Mesendoderm (in vitro differentiated cells): ENCODE results near the gene EYS.

Experiments used
- DNase-seq: peaks from one replicate; pipeline ENCODE4 v3.0.0; 2013
- H2AK5ac ChIP-seq: 2 replicates; pipeline ENCODE4 v1.6.1; 2013; ENCODE audit warnings: low read length, inconsistent platforms
- H2BK120ac ChIP-seq: 2 replicates; pipeline ENCODE4 v1.6.1; 2013; ENCODE audit warnings: low read depth, mild to moderate bottlenecking, low read length, moderate library complexity, mixed read lengths
- H2BK15ac ChIP-seq: replicated peaks from 2 replicates; pipeline ENCODE4 v1.6.1; 2013; ENCODE audit warnings: low read depth, mild to moderate bottlenecking, moderate library complexity
- H2BK5ac ChIP-seq: 2 replicates; pipeline ENCODE4 v1.6.1; 2013; ENCODE audit warnings: low read length, inconsistent platforms
- H3K18ac ChIP-seq: 2 replicates; pipeline ENCODE4 v1.6.1; 2013; ENCODE audit warnings: mild to moderate bottlenecking, low read length, mixed read lengths
- H3K23ac ChIP-seq: one replicate; pipeline ENCODE4 v1.6.1; 2013; ENCODE audit warnings: low read length
- H3K27ac ChIP-seq: 2 replicates; pipeline ENCODE4 v1.5.1; 2013; ENCODE audit warnings: low read depth, mild to moderate bottlenecking, inconsistent platforms, low read length, moderate library complexity
- H3K27me3 ChIP-seq: 2 replicates; pipeline ENCODE4 v1.6.1; 2013; ENCODE audit warnings: low read length, control low read depth, mild to moderate bottlenecking, inconsistent platforms; ENCODE audit not compliant: insufficient read depth, poor library complexity
- H3K36me3 ChIP-seq: 2 replicates; pipeline ENCODE4 v1.6.1; 2013; ENCODE audit warnings: low read length, inconsistent platforms; ENCODE audit not compliant: control insufficient read depth, insufficient read depth
- H3K4ac ChIP-seq: one replicate; pipeline ENCODE4 v1.6.1; 2013; ENCODE audit warnings: low read depth, mild to moderate bottlenecking, low read length, moderate library complexity
- H3K4me1 ChIP-seq: 2 replicates; pipeline ENCODE4 v1.6.1; 2013; ENCODE audit warnings: low read depth, low read length, inconsistent platforms; ENCODE audit not compliant: control insufficient read depth
- H3K4me2 ChIP-seq: 2 replicates; pipeline ENCODE4 v1.6.1; 2013; ENCODE audit warnings: low read length
- H3K4me3 ChIP-seq: 2 replicates; pipeline ENCODE4 v1.5.1; 2013; ENCODE audit warnings: mild to moderate bottlenecking, low read length
- H3K56ac ChIP-seq: one replicate; pipeline ENCODE4 v1.6.1; 2013; ENCODE audit warnings: low read length
- H3K79me1 ChIP-seq: 2 replicates; pipeline ENCODE4 v1.6.1; 2013; ENCODE audit warnings: low read length, inconsistent platforms
- H3K79me2 ChIP-seq: 2 replicates; pipeline ENCODE4 v1.6.1; 2013; ENCODE audit warnings: mild to moderate bottlenecking, low read length; ENCODE audit not compliant: control insufficient read depth, insufficient read depth
- H3K9ac ChIP-seq: 2 replicates; pipeline ENCODE4 v1.6.1; 2013; ENCODE audit warnings: low read length, inconsistent platforms
- H4K5ac ChIP-seq: one replicate; pipeline ENCODE4 v1.6.1; 2013; ENCODE audit warnings: low read length
- H4K8ac ChIP-seq: one replicate; pipeline ENCODE4 v1.6.1; 2013; ENCODE audit warnings: low read depth, mild to moderate bottlenecking, control low read depth, low read length, moderate library complexity
- WGBS: extraction: QIAGEN DNeasy Blood & Tissue Kit; methylation state at CpG from one replicate; pipeline ENCODE4 v1.1.7; 2013; ENCODE audit warnings: low lambda C conversion rate, missing lambda C conversion rate; ENCODE audit not compliant: insufficient coverage; ENCODE audit errors: extremely low coverage; 5-methylcytosine and 5-hydroxymethylcytosine counted together

The EYS gene

GRCh38 chr6:64902596-64902995 lies 804.4 kb downstream of the EYS start:
- Histone ChIP-seq H2BK15ac (no peak overlapping the region), H3K23ac (no peak overlapping the region), H3K4ac (no peak overlapping the region), H3K4me3 (no peak overlapping the region), H3K4me1 (no peaks in the 10 kb centered on the region), H3K9ac (no peak overlapping the region), H3K4me2 (no peak overlapping the region), H2BK5ac (no peak overlapping the region), H3K27me3 (no peaks in the 10 kb centered on the region), H2BK120ac (no peak overlapping the region), H2AK5ac (no peak overlapping the region), H4K5ac (no peak overlapping the region), H3K79me1 (no peaks in the 10 kb centered on the region), H3K27ac (no peak overlapping the region), H3K18ac (no peak overlapping the region), H3K79me2 (no peaks in the 10 kb centered on the region), H3K56ac (no peak overlapping the region), H4K8ac (no peak overlapping the region), H3K36me3 (no peaks in the 10 kb centered on the region)
- DNase-seq: no peak

GRCh38 chr6:64896939-64897338 lies 810.1 kb downstream of the EYS start:
- no peak overlapping the region for H3K23ac ChIP-seq
- H3K27me3 ChIP-seq: no peaks in the 10 kb centered on the region
- no CpG with 5 or more reads among the region's 4 CpGs for WGBS
- H4K8ac ChIP-seq: no peak overlapping the region
- H3K4ac ChIP-seq: no peak overlapping the region
- H3K4me2 ChIP-seq: no peak overlapping the region
- no peak for DNase-seq
- H2BK120ac ChIP-seq: no peak overlapping the region
- H2BK5ac ChIP-seq: no peak overlapping the region
- no peak overlapping the region for H3K9ac ChIP-seq
- no peak overlapping the region for H3K18ac ChIP-seq
- no peaks in the 10 kb centered on the region for H3K36me3 ChIP-seq
- H3K79me2 ChIP-seq: no peaks in the 10 kb centered on the region
- H3K27ac ChIP-seq: no peak overlapping the region
- no peak overlapping the region for H3K4me3 ChIP-seq
- H3K79me1 ChIP-seq: no peaks in the 10 kb centered on the region
- no peaks in the 10 kb centered on the region for H3K4me1 ChIP-seq
- H2BK15ac ChIP-seq: no peak overlapping the region
- no peak overlapping the region for H2AK5ac ChIP-seq
- H3K56ac ChIP-seq: no peak overlapping the region
- H4K5ac ChIP-seq: no peak overlapping the region

- no peak overlapping the region for H4K8ac ChIP-seq
- H3K79me2 ChIP-seq: no peaks in the 10 kb centered on the region
- H2BK15ac ChIP-seq: no peak overlapping the region
- H3K9ac ChIP-seq: no peak overlapping the region
- H3K36me3 ChIP-seq: no peaks in the 10 kb centered on the region
- H3K18ac ChIP-seq: no peak overlapping the region
- H3K56ac ChIP-seq: no peak overlapping the region
- H3K23ac ChIP-seq: no peak overlapping the region
- H3K4me3 ChIP-seq: no peak overlapping the region
- no peak for DNase-seq
- H2BK5ac ChIP-seq: no peak overlapping the region
- no peak overlapping the region for H3K4me2 ChIP-seq
- no peak overlapping the region for H4K5ac ChIP-seq
- no peak overlapping the region for H3K27ac ChIP-seq
- H3K27me3 ChIP-seq: no peaks in the 10 kb centered on the region
- no CpG with 5 or more reads among the region's 3 CpGs for WGBS
- no peak overlapping the region for H3K4ac ChIP-seq
- H3K4me1 ChIP-seq: no peaks in the 10 kb centered on the region
- H3K79me1 ChIP-seq: no peaks in the 10 kb centered on the region
- H2AK5ac ChIP-seq: no peak overlapping the region
- no peak overlapping the region for H2BK120ac ChIP-seq
Observed at GRCh38 chr6:64895945-64896344, 811.1 kb downstream of the EYS start.

- no peak overlapping the region for H2BK15ac ChIP-seq
- DNase-seq: no peak
- H3K79me1 ChIP-seq: no peaks in the 10 kb centered on the region
Observed at GRCh38 chr6:64890609-64891008, 816.4 kb downstream of the EYS start.

GRCh38 chr6:64889144-64889543 lies 817.9 kb downstream of the EYS start:
- no peaks in the 10 kb centered on the region for H3K36me3 ChIP-seq
- H4K5ac ChIP-seq: no peak overlapping the region
- no peak overlapping the region for H3K23ac ChIP-seq
- no peak for DNase-seq
- H3K27ac ChIP-seq: no peak overlapping the region
- WGBS: no CpG with 5 or more reads among the region's 3 CpGs
- H3K9ac ChIP-seq: no peak overlapping the region
- no peaks in the 10 kb centered on the region for H3K27me3 ChIP-seq
- no peak overlapping the region for H2BK15ac ChIP-seq
- no peak overlapping the region for H3K4me3 ChIP-seq
- H2AK5ac ChIP-seq: no peak overlapping the region
- H3K4ac ChIP-seq: no peak overlapping the region
- H3K56ac ChIP-seq: no peak overlapping the region
- no peaks in the 10 kb centered on the region for H3K79me2 ChIP-seq
- H4K8ac ChIP-seq: no peak overlapping the region
- no peak overlapping the region for H3K18ac ChIP-seq
- no peak overlapping the region for H3K4me2 ChIP-seq
- no peaks in the 10 kb centered on the region for H3K4me1 ChIP-seq
- no peaks in the 10 kb centered on the region for H3K79me1 ChIP-seq
- no peak overlapping the region for H2BK120ac ChIP-seq
- H2BK5ac ChIP-seq: no peak overlapping the region

More at GRCh38 chr6:64890609-64891008, 816.4 kb downstream of the EYS start:
- Histone ChIP-seq H3K18ac (no peak overlapping the region), H2AK5ac (no peak overlapping the region), H3K27me3 (no peaks in the 10 kb centered on the region), H3K27ac (no peak overlapping the region), H4K5ac (no peak overlapping the region), H3K4ac (no peak overlapping the region), H2BK120ac (no peak overlapping the region), H3K79me2 (no peaks in the 10 kb centered on the region), H3K9ac (no peak overlapping the region), H3K56ac (no peak overlapping the region), H3K23ac (no peak overlapping the region), H4K8ac (no peak overlapping the region), H3K4me3 (no peak overlapping the region), H3K36me3 (no peaks in the 10 kb centered on the region), H3K4me1 (no peaks in the 10 kb centered on the region), H3K4me2 (no peak overlapping the region), H2BK5ac (no peak overlapping the region)
- WGBS: no CpG with 5 or more reads among the region's 1 CpG

GRCh38 chr6:64874776-64875175 lies 832.2 kb downstream of the EYS start:
- no peak overlapping the region for H2AK5ac ChIP-seq
- H3K9ac ChIP-seq: no peak overlapping the region
- no peaks in the 10 kb centered on the region for H3K79me2 ChIP-seq
- no peak overlapping the region for H3K4me3 ChIP-seq
- H3K18ac ChIP-seq: no peak overlapping the region
- H4K8ac ChIP-seq: no peak overlapping the region
- H2BK120ac ChIP-seq: no peak overlapping the region
- no peak overlapping the region for H3K56ac ChIP-seq
- no peak overlapping the region for H2BK15ac ChIP-seq
- H3K4ac ChIP-seq: no peak overlapping the region
- H2BK5ac ChIP-seq: no peak overlapping the region
- H3K4me2 ChIP-seq: no peak overlapping the region
- H3K4me1 ChIP-seq: no peaks in the 10 kb centered on the region
- H3K79me1 ChIP-seq: no peaks in the 10 kb centered on the region
- H4K5ac ChIP-seq: no peak overlapping the region
- no peak overlapping the region for H3K23ac ChIP-seq
- no peak overlapping the region for H3K27ac ChIP-seq
- DNase-seq: no peak
- no peaks in the 10 kb centered on the region for H3K27me3 ChIP-seq
- WGBS: no CpG with 5 or more reads among the region's 3 CpGs
- no peaks in the 10 kb centered on the region for H3K36me3 ChIP-seq
